Measurements from ENCODE around the gene TXNDC12. TPM values are rescaled to one million over a fixed set of nuclear protein-coding genes. Genes with fewer than 3 reads are reported as not detected.
A peak's percentile ranks its signal among the peaks of the same experiment; 100 is the strongest.

The TXNDC12 gene
- total and polyA plus RNA-seq, 9 of the 15 experiments (the other 6 are each of a cell fraction or from before 2014, with no cell fraction given) = 17.0 to 60.8 (median 37.8) TPM

GRCh38 chr1:52055066-52055865, at the start of gene TXNDC12 (continued):
- TF ChIP-seq PTBP1 (IDR thresholded peaks at IDR 0.05; ENCODE audit: low read depth, low read length) (no peak), ZNF551 (CRISPR knock-in tag; IDR thresholded peaks at IDR 0.05) (no peak), TBP (optimal IDR thresholded peaks at IDR 0.05; ENCODE audit: low read depth, low read length) (peak; percentile 54), HDAC8 (tag; IDR thresholded peaks at IDR 0.05) (0 out of 2 replicates have a peak, but pooled peaks have one; percentile 22), CREB3 (tag; conservative IDR thresholded peaks at IDR 0.05; ENCODE audit: low read depth) (no peak), SUPT5H (IDR thresholded peaks at IDR 0.05) (peak; percentile 92), RAD51 (IDR thresholded peaks at IDR 0.05; ENCODE audit: borderline replicate concordance, low read depth) (no peak), ZNF584 (CRISPR knock-in tag; IDR thresholded peaks at IDR 0.05; ENCODE audit: low read depth) (peak; percentile 15; the same call in 1 of the 2 replicates), ZBTB5 (IDR thresholded peaks at IDR 0.05) (peak; percentile 94), COPS2 (conservative IDR thresholded peaks at IDR 0.05) (no peak), IFI16 (CRISPR knock-in tag; IDR thresholded peaks at IDR 0.05) (no peak), ZNF586 (CRISPR knock-in tag; conservative IDR thresholded peaks at IDR 0.05) (0 out of 2 replicates have a peak, but pooled peaks have one; percentile 31), CREM (IDR thresholded peaks at IDR 0.05; ENCODE audit: low read depth) (peak; percentile 85), RFX1 (IDR thresholded peaks at IDR 0.05) (peak; percentile 67), U2AF2 (optimal IDR thresholded peaks at IDR 0.05; ENCODE audit: low read depth, low read length) (no peak), GTF2A2 (tag; IDR thresholded peaks at IDR 0.05) (no peak), NFIX (CRISPR knock-in tag; IDR thresholded peaks at IDR 0.05; ENCODE audit: low read depth) (peak; percentile 20; the same call in 1 of the 2 replicates), ATF7 (IDR thresholded peaks at IDR 0.05) (peak; percentile 89), CTBP1 (IDR thresholded peaks at IDR 0.05; ENCODE audit: borderline replicate concordance) (peak; percentile 90), ZNF77 (CRISPR knock-in tag; IDR thresholded peaks at IDR 0.05) (no peak), ZNF589 (CRISPR knock-in tag; IDR thresholded peaks at IDR 0.05; ENCODE audit: low read depth) (no peak; the same call in 1 of the 2 replicates), ATF6 (CRISPR knock-in tag; IDR thresholded peaks at IDR 0.05) (no peak; the same call in 1 of the 2 replicates), ZNF398 (CRISPR knock-in tag; IDR thresholded peaks at IDR 0.05) (no peak)
